GM04504 (cell line): ENCODE measurements around the gene LMF1.

Experiments used
- DNase-seq: peaks from one replicate; pipeline ENCODE4 v3.0.0-alpha.2; 2012; ENCODE audit warnings: low read depth

Gene LMF1

GRCh38 chr16:1002399-1003166 is 31.8 kb upstream of the LMF1 start:
- DNase-seq: peak; percentile 37

DNA sequence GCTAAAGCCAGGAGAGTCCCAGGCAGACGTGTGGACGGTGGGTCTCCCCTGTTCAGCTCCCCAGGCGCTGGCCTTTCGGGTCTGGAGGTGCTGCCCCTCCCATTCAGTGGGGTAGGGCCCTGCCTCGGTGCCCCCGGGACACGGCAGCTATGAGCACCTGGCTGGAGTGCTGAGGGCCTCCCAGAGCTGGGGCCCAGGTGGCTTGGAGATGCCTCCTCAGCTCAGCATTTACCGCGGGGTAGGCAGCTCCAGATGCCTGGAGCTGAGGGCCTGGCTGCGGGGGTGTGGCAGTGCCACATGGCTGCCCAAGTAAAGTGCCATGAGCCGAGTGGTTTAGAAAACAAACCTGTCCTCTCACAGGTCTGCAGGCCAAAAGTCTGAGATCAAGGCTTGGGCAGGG is 30.3 kb upstream of the LMF1 start:
- no peak for DNase-seq

- no peak for DNase-seq
These were observed 29.8 kb upstream of the LMF1 start for GRCh38 chr16:1000608-1001007.

GRCh38 chr16:999677-1000076 is 28.9 kb upstream of the LMF1 start:
- DNase-seq: no peak

DNA sequence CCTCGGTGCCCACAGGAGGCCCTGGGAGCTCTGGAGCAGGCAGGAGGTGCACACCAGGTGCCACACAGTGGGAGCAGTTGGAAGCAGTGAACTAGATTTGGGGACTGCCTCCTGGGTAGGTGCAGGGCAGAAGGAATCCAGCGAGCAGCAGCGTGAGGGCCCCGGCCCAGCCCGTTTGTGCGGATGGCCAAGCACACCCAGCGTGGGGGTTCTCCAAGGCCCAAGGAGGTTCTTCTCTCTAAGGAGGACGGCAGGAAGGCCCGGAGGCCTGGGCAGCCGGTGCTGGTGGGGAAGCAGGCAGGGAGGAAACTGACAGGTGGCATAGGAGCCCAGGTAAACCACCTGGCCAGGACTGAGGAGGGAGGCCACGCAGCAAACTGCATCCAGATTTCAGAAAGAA is 27.8 kb upstream of the LMF1 start:
- no peak for DNase-seq

DNA sequence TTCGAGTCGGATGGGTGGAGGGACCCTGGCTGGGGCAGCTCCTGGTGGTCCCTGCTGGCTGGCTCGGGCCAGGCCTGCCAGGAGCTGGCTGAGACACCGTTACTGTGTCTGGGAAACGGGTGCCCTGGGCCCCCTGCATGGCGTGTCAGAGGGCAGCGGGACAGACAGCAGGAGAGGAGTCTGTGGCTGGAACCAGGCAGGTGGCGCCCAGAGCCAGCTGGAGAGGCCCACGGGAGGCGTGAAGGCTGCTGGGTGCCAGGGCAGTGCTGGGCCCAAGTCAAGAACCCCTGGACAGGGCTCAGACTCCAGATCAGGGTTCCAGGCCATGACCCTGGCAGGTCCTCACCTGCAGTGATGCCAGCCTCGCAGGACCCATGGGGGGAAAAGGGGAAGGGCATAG is 27.4 kb upstream of the LMF1 start:
- no peak for DNase-seq

- DNase-seq: peak; percentile 9
These were observed 26.8 kb upstream of the LMF1 start for GRCh38 chr16:997440-998051.

DNA sequence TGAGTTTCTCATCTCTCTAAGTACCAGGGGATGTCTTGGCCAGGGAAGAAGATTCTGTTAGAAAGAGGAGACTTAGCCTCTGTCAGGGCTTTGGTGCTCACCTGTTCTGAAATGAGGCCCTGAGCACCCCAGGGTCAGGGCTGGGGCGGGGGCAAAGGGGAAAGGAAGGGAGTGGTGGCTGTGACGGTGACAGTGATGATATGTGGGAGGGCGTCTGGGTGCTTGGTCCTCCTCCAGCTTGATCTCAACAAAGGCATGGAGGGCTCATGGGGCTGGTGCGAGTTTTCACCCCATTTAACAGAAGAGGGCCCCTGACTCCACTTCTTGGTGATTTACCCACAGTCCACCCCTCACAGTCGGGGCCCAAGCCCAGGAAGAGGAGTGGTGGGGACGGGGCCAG is 25.9 kb upstream of the LMF1 start:
- DNase-seq: no peak

DNA sequence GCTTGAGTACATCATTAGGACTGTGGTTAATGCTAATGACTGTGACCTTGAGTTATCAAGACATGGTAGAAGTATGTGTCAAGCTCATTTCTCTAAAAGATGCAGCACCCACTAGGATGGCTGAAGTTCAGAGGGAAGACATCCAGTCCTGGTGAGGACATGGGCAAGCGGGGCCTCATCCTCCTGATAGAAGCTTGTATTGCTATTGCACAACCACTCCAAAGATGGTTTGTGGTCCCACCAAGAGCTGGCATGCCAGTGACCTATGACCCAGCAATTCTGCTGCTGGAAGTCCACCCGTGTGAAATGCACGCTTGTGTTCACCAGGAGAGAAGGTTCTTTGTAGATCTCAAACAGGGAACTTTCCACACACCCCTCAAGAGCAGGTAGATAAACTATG is 25.0 kb upstream of the LMF1 start:
- DNase-seq: no peak

DNA sequence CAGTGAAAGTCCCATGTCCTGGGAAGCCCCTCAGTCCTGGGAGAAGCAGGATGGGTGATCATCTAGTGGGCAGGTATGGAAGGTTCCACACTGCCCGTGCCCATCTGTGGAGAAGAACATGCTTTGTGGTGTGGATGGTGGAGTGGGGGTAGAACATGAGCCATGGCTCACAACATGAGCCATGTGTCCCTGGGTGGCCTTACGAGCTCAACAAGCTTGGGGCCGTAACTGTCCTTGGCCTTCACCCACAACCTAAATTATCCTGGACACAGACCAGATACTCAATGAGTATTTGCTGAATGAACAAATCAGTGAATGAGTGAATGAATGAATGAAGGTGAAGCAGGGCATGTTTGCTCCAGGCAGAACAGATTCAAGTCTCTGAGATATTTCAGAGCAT is 24.3 kb upstream of the LMF1 start:
- no peak for DNase-seq

- no peak for DNase-seq
These were observed 22.9 kb upstream of the LMF1 start for GRCh38 chr16:993731-994130.

GRCh38 chr16:991773-992172 is 21.0 kb upstream of the LMF1 start:
- DNase-seq: no peak

- DNase-seq: no peak
These were observed 20.6 kb upstream of the LMF1 start for GRCh38 chr16:991345-991744.

- no peak for DNase-seq
These were observed 19.9 kb upstream of the LMF1 start for GRCh38 chr16:990516-991291.

DNA sequence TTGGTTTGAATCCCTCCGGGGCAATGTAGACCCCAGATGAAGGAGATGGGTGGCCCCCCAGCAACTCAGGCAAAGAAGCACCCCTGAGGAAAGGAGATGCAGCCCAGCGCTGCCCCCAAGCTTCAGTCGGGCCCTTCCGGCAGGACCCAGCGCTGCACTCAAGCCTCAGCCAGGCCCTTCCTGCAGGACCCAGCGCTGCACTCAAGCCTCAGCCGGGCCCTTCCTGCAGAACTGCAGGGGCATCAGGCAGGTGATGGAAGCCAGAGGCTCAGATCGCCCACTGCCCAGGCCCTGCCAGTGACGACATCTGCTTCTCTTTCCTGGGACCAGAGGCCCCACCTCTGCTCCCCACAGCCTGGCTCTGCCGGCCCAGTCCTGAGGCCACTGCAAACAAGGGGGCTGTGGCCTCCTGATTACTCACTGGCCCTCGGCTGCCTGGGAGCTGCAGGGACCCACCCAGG is 18.6 kb upstream of the LMF1 start:
- DNase-seq: no peak

DNA sequence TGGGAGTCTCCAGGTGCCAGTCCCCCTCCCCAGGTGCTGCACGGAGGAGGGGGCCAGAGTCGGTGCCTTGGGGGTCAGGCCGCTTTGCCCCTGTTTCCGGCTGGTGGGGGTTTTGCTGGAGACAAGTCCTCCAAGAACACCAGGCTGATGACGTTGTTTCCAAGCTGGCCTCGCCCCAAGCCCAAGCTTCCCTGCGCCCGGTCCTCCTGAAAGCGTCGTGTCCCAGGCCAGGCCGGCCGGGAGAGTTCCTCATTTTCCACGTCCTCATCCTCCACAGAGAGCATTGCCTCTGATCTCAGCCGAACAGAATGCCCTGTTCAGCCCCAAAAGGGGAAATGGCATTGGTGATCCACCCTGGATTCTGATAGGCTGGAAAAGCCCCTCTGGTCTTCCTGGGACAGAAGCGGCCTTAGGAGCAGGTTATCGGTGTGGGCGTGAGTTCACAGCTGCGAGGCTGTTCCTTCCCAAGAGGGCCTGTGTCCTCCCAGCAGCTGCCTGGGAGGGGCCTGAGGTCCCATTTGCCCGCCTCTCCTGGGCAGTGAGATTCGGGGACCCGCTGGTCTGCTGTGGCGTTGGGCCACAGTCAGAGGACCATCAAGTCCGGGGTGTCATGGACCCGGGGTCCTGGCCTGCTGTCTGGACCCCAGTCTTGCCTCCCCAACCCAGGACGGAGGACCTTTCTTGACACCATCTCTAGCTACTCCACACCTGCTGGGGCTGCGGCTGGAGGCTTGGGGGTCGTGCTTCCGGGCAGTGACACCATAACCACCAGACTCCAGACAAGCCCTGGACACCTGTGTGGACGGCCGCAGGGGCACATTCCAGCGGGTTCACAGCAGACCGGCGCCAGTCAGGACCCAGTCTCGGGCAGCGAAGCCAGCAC is 17.9 kb upstream of the LMF1 start:
- no peak for DNase-seq

DNA sequence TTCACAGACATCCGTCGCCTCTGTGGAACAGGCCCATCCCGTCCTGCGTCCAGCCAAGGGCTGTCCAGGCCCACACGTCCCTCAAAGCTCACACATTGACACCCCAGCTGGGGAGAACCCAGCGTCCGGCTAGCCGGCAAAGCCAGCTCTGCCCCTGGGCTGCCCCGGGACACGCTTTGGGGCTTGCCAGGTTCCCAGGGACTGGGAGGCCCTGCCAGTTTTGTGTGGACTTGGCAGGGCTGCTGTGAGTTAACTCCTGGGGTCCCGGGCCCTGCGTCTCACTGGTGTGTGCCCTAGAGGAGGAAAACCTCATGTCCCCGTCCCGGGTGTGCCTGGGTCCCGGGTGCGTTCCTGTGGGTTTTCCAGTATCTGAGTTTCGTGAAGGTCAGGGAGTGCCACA is 17.1 kb upstream of the LMF1 start:
- DNase-seq: no peak

GRCh38 chr16:986925-987582 is 16.3 kb upstream of the LMF1 start:
- no peak for DNase-seq

DNA sequence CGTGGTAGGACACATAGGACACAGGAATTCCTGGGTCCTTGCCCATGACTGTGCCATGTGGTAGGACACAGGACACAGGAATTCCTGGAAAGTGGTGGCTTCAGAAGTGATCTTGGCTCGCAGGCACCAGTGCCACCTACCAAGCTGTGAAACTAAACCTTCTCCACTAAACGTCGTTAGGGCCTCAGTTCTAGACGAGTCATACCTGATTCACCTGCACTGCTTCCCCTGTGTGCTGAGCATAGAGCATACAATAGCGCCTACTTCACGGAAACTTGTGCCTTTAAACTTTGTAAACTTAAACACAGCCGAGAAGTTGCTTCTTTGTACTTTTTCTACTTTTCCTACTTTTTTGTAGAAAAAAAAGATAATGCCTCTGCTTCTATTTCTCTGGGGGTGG is 15.6 kb upstream of the LMF1 start:
- DNase-seq: no peak

DNA sequence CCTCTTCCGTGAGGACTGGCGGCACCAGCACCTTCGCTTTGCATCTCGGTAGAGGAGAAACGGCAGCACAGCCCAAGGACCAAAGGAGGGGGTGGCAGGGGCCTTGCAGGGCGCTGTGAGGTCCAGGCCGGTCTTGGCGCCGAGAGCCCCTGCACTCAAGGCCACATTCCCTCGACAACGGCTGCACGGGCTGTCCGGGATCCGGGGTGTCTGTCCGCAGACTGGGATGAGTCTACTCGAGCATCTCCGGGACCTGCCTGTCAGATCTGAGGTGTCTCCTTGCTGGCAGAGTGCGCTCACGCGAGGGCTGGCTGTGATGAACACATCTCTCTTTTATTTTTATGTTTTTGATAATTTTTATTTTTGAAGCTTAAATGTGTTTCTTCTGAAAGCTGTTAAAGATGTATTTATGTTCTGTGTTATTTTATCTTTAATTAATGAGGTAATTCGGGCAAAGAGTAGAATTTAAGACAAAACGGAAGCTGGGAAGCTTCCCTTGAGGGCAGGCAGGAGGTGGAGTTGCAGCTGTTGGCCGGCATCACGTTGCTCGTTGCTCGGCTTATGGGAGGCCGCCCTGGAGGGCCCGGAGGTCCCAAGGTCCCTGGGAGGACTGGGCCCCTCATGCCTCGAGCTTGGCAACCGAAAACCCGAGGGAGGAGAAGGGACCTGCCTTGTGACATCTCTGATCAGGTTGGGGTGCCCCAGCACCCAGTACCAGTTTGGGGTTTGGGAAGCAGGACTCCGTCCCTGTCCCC is 15.0 kb upstream of the LMF1 start:
- no peak for DNase-seq
